H1 (cell line): Measurements from ENCODE around the gene ARHGEF3. TPM values are rescaled to one million over a fixed set of nuclear protein-coding genes. Genes with fewer than 3 reads are reported as not detected.

Source experiments
- CBX5 ChIP-seq: fragments of 300-800, 300-1000 bp; sonication (generic); IDR thresholded peaks from 2 replicates; pipeline ENCODE4 v1.7.1; 2016; ENCODE audit warnings: antibody characterized with exemption, low read length, low read depth
- CHD7 ChIP-seq: fragments of 300-600 bp; sonication (generic); IDR thresholded peaks from 2 replicates; pipeline ENCODE4 v1.7.1; 2012; ENCODE audit warnings: low read length, moderate library complexity, mild to moderate bottlenecking, inconsistent platforms; ENCODE audit not compliant: insufficient replicate concordance
- CREB1 ChIP-seq: IDR thresholded peaks from 2 replicates; pipeline ENCODE4 v1.6.1; 2012; ENCODE audit warnings: inconsistent platforms
- KDM5A ChIP-seq: fragments of 200-600 bp; IDR thresholded peaks from 2 replicates; pipeline ENCODE4 v1.7.1; 2012; ENCODE audit warnings: mild to moderate bottlenecking, low read length, inconsistent platforms, mixed read lengths
- MAFK ChIP-seq: IDR thresholded peaks from 2 replicates; pipeline ENCODE4 v1.6.1; 2012; ENCODE audit warnings: low read depth, mild to moderate bottlenecking, improper control_type of control experiment, low read length
- NANOG ChIP-seq: IDR thresholded peaks from 2 replicates; pipeline ENCODE4 v1.6.1; 2011; ENCODE audit warnings: low read length, low read depth, mild to moderate bottlenecking, inconsistent platforms; ENCODE audit not compliant: insufficient read depth, poor library complexity, severe bottlenecking
- RBBP5 ChIP-seq: IDR thresholded peaks from 2 replicates; pipeline ENCODE4 v1.7.1; 2012; ENCODE audit warnings: low read depth, mild to moderate bottlenecking, inconsistent platforms, low read length, moderate library complexity, borderline replicate concordance
- SIRT6 ChIP-seq: IDR thresholded peaks from one replicate; pipeline ENCODE4 v1.7.1; 2012; ENCODE audit warnings: low read length, inconsistent platforms
- polyA plus RNA-seq, 7 experiments: library from polyadenylated mRNA; depleted of rRNA in 3 of 7; stranded (reverse) in 5 of 7; unstranded in 2 of 7; fragments of >200 nt in 5 of 7; fragments of 200-250 nt in 2 of 7; gene quantifications; 1 replicate in 5 of 7; 2 replicates in 1 of 7; 4 replicates in 1 of 7; pipeline versions ENCODE4 v1.2.1 to v1.2.3, GENCODE V29; 2011 to 2013; ENCODE audit warnings: missing spikeins in 2 of 7, mixed read lengths in 2 of 7
- total RNA-seq: library from RNA; stranded (reverse); fragmentation: NEBNext Ultra II Directional; extraction: Animal tissue kit (Norgen Biotek cat#: 25700); gene quantifications from 2 replicates; pipeline ENCODE4 v1.2.1, GENCODE V29; 2021
- TF ChIP-seq, protein P1 (sequence below): IDR thresholded peaks from 2 replicates; pipeline ENCODE4 v1.6.1; 2011; ENCODE audit warnings: low read length, improper control_type of control experiment

ARHGEF3 gene
- total and polyA plus RNA-seq, 2 of the 8 experiments (the other 6 are each of a cell fraction or from before 2014, with no cell fraction given) = 2.8 to 6.0 TPM

GRCh38 chr3:56831572-56831971 lies 29.8 kb upstream of the ARHGEF3 start (continued):
- TF ChIP-seq CHD7 (no peak), NANOG (no peak), KDM5A (no peak), CREB1 (no peak), SIRT6 (no peak), CBX5 (no peak), MAFK (no peak), RBBP5 (no peak)
- TF ChIP-seq, protein P1, sequence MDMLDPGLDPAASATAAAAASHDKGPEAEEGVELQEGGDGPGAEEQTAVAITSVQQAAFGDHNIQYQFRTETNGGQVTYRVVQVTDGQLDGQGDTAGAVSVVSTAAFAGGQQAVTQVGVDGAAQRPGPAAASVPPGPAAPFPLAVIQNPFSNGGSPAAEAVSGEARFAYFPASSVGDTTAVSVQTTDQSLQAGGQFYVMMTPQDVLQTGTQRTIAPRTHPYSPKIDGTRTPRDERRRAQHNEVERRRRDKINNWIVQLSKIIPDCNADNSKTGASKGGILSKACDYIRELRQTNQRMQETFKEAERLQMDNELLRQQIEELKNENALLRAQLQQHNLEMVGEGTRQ = no peak
- TF ChIP-seq, all 59 proteins: peak for 0
